PC-9 (cell line): ENCODE data around the gene MYO5B. TPM values are rescaled to one million over a fixed set of nuclear protein-coding genes. Genes with fewer than 3 reads are reported as not detected.

Source experiments
- BruUV-seq: library from RNA; stranded (reverse); fragments of 400-500 nt; replicated peaks from 2 replicates; lab custom pipeline; 2021; lab: Mats Ljungman, UMichigan
- CTCF ChIA-PET: fragments of 300-600 bp; sonication (Branson Sonifier 250); formaldehyde crosslinking; loops from one replicate; lab custom pipeline; 2022; ENCODE audit warnings: antibody characterized with exemption; lab: Charles Lee
- POLR2A ChIA-PET: fragments of 300-600 bp; sonication (Branson Sonifier 250); formaldehyde crosslinking; loops from one replicate; lab custom pipeline; 2022; ENCODE audit warnings: antibody characterized with exemption; ENCODE audit not compliant: unreplicated experiment; lab: Charles Lee
- DNase-seq, 2 experiments: peaks; one replicate each; pipeline versions ENCODE4 v3.0.0 to v3.0.0-alpha.2; 2015 to 2022; ENCODE audit warnings: mixed read lengths in 1 of 2
- H2AFZ ChIP-seq: fragments of 200-600 bp; sonication (generic); 2 replicates; pipeline ENCODE4 v1.8.1; 2017; ENCODE audit warnings: antibody characterized with exemption
- H3F3A ChIP-seq: fragments of 200-600 bp; sonication (generic); 2 replicates; pipeline ENCODE4 v1.8.1; 2017; ENCODE audit warnings: antibody characterized with exemption, mild to moderate bottlenecking, low read depth; ENCODE audit not compliant: insufficient read depth
- H3K27ac ChIP-seq: fragments of 200-600 bp; sonication (generic); 2 replicates; pipeline ENCODE4 v1.6.1; 2016; ENCODE audit warnings: mixed run types
- H3K27me3 ChIP-seq: fragments of 200-600 bp; sonication (generic); 2 replicates; pipeline ENCODE4 v1.6.1; 2016; ENCODE audit warnings: low read depth, mixed run types; ENCODE audit not compliant: insufficient read depth
- H3K36me3 ChIP-seq: fragments of 200-600 bp; sonication (generic); 2 replicates; pipeline ENCODE4 v1.6.1; 2016; ENCODE audit warnings: low read depth, mixed run types
- H3K4me1 ChIP-seq: fragments of 200-600 bp; sonication (generic); replicated peaks from 2 replicates; pipeline ENCODE4 v1.6.1; 2016; ENCODE audit warnings: mixed run types; ENCODE audit not compliant: insufficient read depth
- H3K4me2 ChIP-seq: fragments of 200-600 bp; sonication (generic); 2 replicates; pipeline ENCODE4 v1.6.1; 2017; ENCODE audit warnings: mixed run types
- H3K4me3 ChIP-seq: fragments of 200-600 bp; sonication (generic); 2 replicates; pipeline ENCODE4 v1.6.1; 2016; ENCODE audit warnings: mixed run types
- H3K79me2 ChIP-seq: fragments of 200-600 bp; sonication (generic); 2 replicates; pipeline ENCODE4 v1.6.1; 2017; ENCODE audit warnings: low read depth, mixed run types
- H3K9me2 ChIP-seq: fragments of 200-600 bp; sonication (generic); 2 replicates; pipeline ENCODE4 v1.8.1; 2017; ENCODE audit warnings: mild to moderate bottlenecking; ENCODE audit not compliant: insufficient read depth
- H3K9me3 ChIP-seq: fragments of 200-600 bp; sonication (generic); 2 replicates; pipeline ENCODE4 v1.8.1; 2016; ENCODE audit warnings: low read depth; ENCODE audit not compliant: insufficient read depth
- H4K20me1 ChIP-seq: fragments of 200-600 bp; sonication (generic); 2 replicates; pipeline ENCODE4 v1.8.1; 2017; ENCODE audit not compliant: insufficient read depth
- EZH2 ChIP-seq: fragments of 200-600 bp; sonication (generic); IDR thresholded peaks from 2 replicates; pipeline ENCODE4 v1.8.0; 2017; ENCODE audit warnings: antibody characterized with exemption, low read depth
- intact Hi-C: fragments of 100-400 bp; cut with micrococcal nuclease; formaldehyde crosslinking; loops from one replicate; pipeline ENCODE4 v1.10.0; 2022; ENCODE audit not compliant: unreplicated experiment
- total RNA-seq: library from RNA; stranded (reverse); gene quantifications from 2 replicates; pipeline ENCODE4 v1.2.3, GENCODE V29; 2021
- TF ChIP-seq, protein P1 (sequence below): fragments of 200-600 bp; sonication (generic); conservative IDR thresholded peaks from 2 replicates; pipeline ENCODE4 v1.6.1; 2017; ENCODE audit warnings: mixed run types, antibody characterized with exemption, mild to moderate bottlenecking, moderate library complexity

MYO5B gene
- total RNA-seq, 1 experiment from 2014 or later: 25.4 TPM

GRCh38 chr18:50011813-50012435, 183.0 kb downstream of the MYO5B start:
- Histone ChIP-seq H3K9me3 (no peaks in the 10 kb centered on the region), H4K20me1 (no peaks in the 10 kb centered on the region), H3K4me3 (no peak overlapping the region), H3K4me2 (no peak overlapping the region), H3K27me3 (no peaks in the 10 kb centered on the region), H3K36me3 (no peaks in the 10 kb centered on the region), H3K9me2 (no peaks in the 10 kb centered on the region), H3K79me2 (no peaks in the 10 kb centered on the region), H2AFZ (no peak overlapping the region), H3F3A (no peaks in the 10 kb centered on the region), H3K4me1 (0 out of 2 replicates have a peak, but pooled peaks cover 1% of the 10 kb centered on the region), H3K27ac (no peak overlapping the region)
- TF ChIP-seq, protein P1, sequence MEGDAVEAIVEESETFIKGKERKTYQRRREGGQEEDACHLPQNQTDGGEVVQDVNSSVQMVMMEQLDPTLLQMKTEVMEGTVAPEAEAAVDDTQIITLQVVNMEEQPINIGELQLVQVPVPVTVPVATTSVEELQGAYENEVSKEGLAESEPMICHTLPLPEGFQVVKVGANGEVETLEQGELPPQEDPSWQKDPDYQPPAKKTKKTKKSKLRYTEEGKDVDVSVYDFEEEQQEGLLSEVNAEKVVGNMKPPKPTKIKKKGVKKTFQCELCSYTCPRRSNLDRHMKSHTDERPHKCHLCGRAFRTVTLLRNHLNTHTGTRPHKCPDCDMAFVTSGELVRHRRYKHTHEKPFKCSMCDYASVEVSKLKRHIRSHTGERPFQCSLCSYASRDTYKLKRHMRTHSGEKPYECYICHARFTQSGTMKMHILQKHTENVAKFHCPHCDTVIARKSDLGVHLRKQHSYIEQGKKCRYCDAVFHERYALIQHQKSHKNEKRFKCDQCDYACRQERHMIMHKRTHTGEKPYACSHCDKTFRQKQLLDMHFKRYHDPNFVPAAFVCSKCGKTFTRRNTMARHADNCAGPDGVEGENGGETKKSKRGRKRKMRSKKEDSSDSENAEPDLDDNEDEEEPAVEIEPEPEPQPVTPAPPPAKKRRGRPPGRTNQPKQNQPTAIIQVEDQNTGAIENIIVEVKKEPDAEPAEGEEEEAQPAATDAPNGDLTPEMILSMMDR: no peak
- TF ChIP-seq EZH2: no peak
- DNase-seq: peak in 1 of 2 experiments; percentile 81
- intact Hi-C loops: loop anchor here (2.0 kb wide), 1 partner anchor 183 kb away; the partner anchor contains the start of gene MYO5B
- no TSS peak for BruUV-seq
- CTCF ChIA-PET: no interaction called here
- POLR2A ChIA-PET: no interaction called here

DNA sequence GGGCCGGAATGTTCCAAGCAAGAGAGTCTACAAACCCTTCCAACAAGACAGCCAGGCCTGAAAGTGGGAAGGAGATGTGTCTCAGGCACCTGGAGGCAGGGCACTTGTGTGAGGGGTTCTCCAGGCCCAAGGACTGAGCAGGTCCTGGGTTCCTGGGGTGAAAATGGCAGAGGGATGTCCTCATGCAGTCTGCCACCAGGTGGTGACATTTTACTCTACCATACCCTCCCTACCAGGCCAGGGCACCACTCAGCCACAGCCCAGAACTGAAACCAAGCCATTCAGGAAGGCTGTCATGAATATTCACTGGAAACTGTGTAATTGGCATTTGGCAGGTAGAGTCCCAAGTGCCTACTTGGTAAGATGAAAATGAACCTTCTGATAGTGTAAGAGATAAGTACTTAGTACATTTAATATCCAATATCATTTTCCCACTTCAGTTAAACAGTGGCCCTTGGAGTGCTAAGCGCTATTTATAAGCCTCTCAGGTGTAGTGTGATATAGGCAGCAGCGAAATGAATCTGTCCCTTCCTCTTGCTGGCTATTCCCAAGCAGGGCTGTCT, 185.1 kb downstream of the MYO5B start:
- H3K79me2 ChIP-seq: no peaks in the 10 kb centered on the region
- H2AFZ ChIP-seq: no peak overlapping the region
- peak in 1 of 2 experiments; percentile 46 for DNase-seq
- H3K27me3 ChIP-seq: no peaks in the 10 kb centered on the region
- ChIA-PET CTCF (no interaction called here), POLR2A (no interaction called here)
- peaks cover 11% of the 10 kb centered on the region for H3K4me1 ChIP-seq
- intact Hi-C loops: loop anchor here (2.0 kb wide), 1 partner anchor 185 kb away; the partner anchor contains the start of gene MYO5B
- H3K27ac ChIP-seq: no peak overlapping the region
- TF ChIP-seq, protein P1: peak; percentile 68
- TF ChIP-seq EZH2: no peak
- H4K20me1 ChIP-seq: no peaks in the 10 kb centered on the region
- no peak overlapping the region for H3K4me3 ChIP-seq
- H3K4me2 ChIP-seq: no peak overlapping the region
- H3K36me3 ChIP-seq: no peaks in the 10 kb centered on the region
- H3K9me3 ChIP-seq: no peaks in the 10 kb centered on the region
- BruUV-seq: no TSS peak
- no peaks in the 10 kb centered on the region for H3K9me2 ChIP-seq
- no peaks in the 10 kb centered on the region for H3F3A ChIP-seq

GRCh38 chr18:50008306-50008705, 186.6 kb downstream of the MYO5B start:
- Histone ChIP-seq H3K79me2 (no peaks in the 10 kb centered on the region), H3K27me3 (no peaks in the 10 kb centered on the region), H3K4me3 (no peak overlapping the region), H3K27ac (no peak overlapping the region), H2AFZ (no peak overlapping the region), H3F3A (no peaks in the 10 kb centered on the region), H3K4me1 (peaks cover 11% of the 10 kb centered on the region), H3K9me3 (no peaks in the 10 kb centered on the region), H4K20me1 (no peaks in the 10 kb centered on the region), H3K4me2 (no peak overlapping the region), H3K36me3 (no peaks in the 10 kb centered on the region), H3K9me2 (no peaks in the 10 kb centered on the region)
- ChIA-PET POLR2A (no interaction called here), CTCF (no interaction called here)
- intact Hi-C loops: no loop called here
- TF ChIP-seq, protein P1: no peak
- BruUV-seq: no TSS peak
- no peak for DNase-seq
